Measurements from ENCODE around the gene S100A10.
A peak's percentile ranks its signal among the peaks of the same experiment; 100 is the strongest.

The S100A10 gene

GRCh38 chr1:151944126-151944856 lies 49.4 kb downstream of the S100A10 start:
- peak overlapping the region; percentile 86 for H3K27ac ChIP-seq
- TF ChIP-seq ZFX (IDR thresholded peaks at IDR 0.05; ENCODE audit: borderline replicate concordance) (no peak), CTCF (IDR thresholded peaks at IDR 0.05) (no peak)

GRCh38 chr1:151943591-151943990 lies 50.1 kb downstream of the S100A10 start:
- TF ChIP-seq CTCF (IDR thresholded peaks at IDR 0.05) (no peak), ZFX (IDR thresholded peaks at IDR 0.05; ENCODE audit: borderline replicate concordance) (no peak)
- H3K27ac ChIP-seq, result peak overlapping the region; percentile 86

GRCh38 chr1:151942882-151943281 lies 50.8 kb downstream of the S100A10 start:
- TF ChIP-seq CTCF (IDR thresholded peaks at IDR 0.05), result no peak
- TF ChIP-seq ZFX (IDR thresholded peaks at IDR 0.05; ENCODE audit: borderline replicate concordance), result no peak
- peak overlapping the region; percentile 86 for H3K27ac ChIP-seq

GRCh38 chr1:151940541-151940940 lies 53.1 kb downstream of the S100A10 start:
- H3K27ac ChIP-seq, result peak overlapping the region; percentile 50
- no peak for TF ChIP-seq CTCF (IDR thresholded peaks at IDR 0.05)
- TF ChIP-seq ZFX (IDR thresholded peaks at IDR 0.05; ENCODE audit: borderline replicate concordance), result no peak

GRCh38 chr1:151939779-151940178 lies 53.9 kb downstream of the S100A10 start:
- no peak for TF ChIP-seq ZFX (IDR thresholded peaks at IDR 0.05; ENCODE audit: borderline replicate concordance)
- no peak for TF ChIP-seq CTCF (IDR thresholded peaks at IDR 0.05)

GRCh38 chr1:151939141-151939540 lies 54.5 kb downstream of the S100A10 start:
- no peak overlapping the region for H3K27ac ChIP-seq
- no peak for TF ChIP-seq CTCF (IDR thresholded peaks at IDR 0.05)
- no peak for TF ChIP-seq ZFX (IDR thresholded peaks at IDR 0.05; ENCODE audit: borderline replicate concordance)

More at GRCh38 chr1:151939779-151940178, 53.9 kb downstream of the S100A10 start:
- no peak overlapping the region for H3K27ac ChIP-seq

- H3K27ac ChIP-seq, result peak overlapping the region; percentile 77
- TF ChIP-seq ZFX (IDR thresholded peaks at IDR 0.05; ENCODE audit: borderline replicate concordance) (no peak), CTCF (IDR thresholded peaks at IDR 0.05) (no peak)
These were observed 57.0 kb downstream of the S100A10 start for GRCh38 chr1:151936653-151937052.
